ENCODE results near the gene TUBB2A. TPM values are rescaled to one million over a fixed set of nuclear protein-coding genes. Genes with fewer than 3 reads are reported as not detected.

The TUBB2A gene
- total and polyA plus RNA-seq, 2 of the 8 experiments (the other 6 are each of a cell fraction or from before 2014, with no cell fraction given): 315 to 330 TPM

DNA sequence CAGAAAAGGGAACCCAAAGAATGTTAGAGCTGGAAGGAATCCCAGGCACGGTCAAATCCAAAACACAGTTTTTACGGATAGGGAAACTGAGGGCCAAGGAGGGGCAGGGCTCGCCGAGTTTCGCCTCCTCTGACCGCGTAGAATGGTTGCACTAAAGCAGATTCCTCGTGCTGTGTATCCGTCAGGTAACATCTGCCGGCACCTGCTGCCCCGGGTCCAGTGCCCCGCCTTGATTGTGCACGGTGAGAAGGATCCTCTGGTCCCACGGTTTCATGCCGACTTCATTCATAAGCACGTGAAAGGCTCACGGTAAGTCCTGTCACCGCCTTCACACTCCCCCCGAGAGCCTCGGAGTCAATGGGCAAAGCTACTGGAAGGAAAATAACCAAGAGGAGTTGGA, 17.1 kb downstream of the TUBB2A start (continued):
- TF ChIP-seq RBBP5 (IDR thresholded peaks at IDR 0.05; ENCODE audit: borderline replicate concordance, low read depth, low read length): no peak
- no peak for TF ChIP-seq TBP (IDR thresholded peaks at IDR 0.05; ENCODE audit: low read depth, low read length)
- no peak for TF ChIP-seq CEBPB (IDR thresholded peaks at IDR 0.05; ENCODE audit: low read depth, low read length)
- TF ChIP-seq TCF12 (IDR thresholded peaks at IDR 0.05; ENCODE audit: low read depth, low read length): no peak
- no peak for TF ChIP-seq HDAC6 (IDR thresholded peaks at IDR 0.05; ENCODE audit: low read depth, low read length)
